Activated naive CD8-positive, alpha-beta T cell treated with anti-CD3 and anti-CD28 coated beads for 36 hours (primary cell): ENCODE measurements around the gene HEATR3. TPM values are rescaled to one million over a fixed set of nuclear protein-coding genes. Genes with fewer than 3 reads are reported as not detected.
"Not testable (repeated sequence)": the region's sequence is repeated elsewhere in the genome, so short reads cannot be mapped to it uniquely, and the experiment has no call there.

Source experiments
- DNase-seq: peaks from one replicate; pipeline ENCODE4 v3.0.0; 2021
- H3K27ac Mint-ChIP-seq: one replicate; pipeline ENCODE4 v1.8.0; 2022; ENCODE audit warnings: mild to moderate bottlenecking, moderate library complexity, mixed read lengths
- H3K27me3 Mint-ChIP-seq: one replicate; pipeline ENCODE4 v1.8.0; 2022; ENCODE audit warnings: mild to moderate bottlenecking, mixed read lengths
- H3K36me3 Mint-ChIP-seq: one replicate; pipeline ENCODE4 v1.8.0; 2021; ENCODE audit warnings: mild to moderate bottlenecking, mixed read lengths
- H3K4me1 Mint-ChIP-seq: one replicate; pipeline ENCODE4 v1.8.0; 2021; ENCODE audit warnings: mixed read lengths
- H3K4me3 Mint-ChIP-seq: one replicate; pipeline ENCODE4 v1.8.0; 2022; ENCODE audit warnings: mild to moderate bottlenecking, moderate library complexity, mixed read lengths
- H3K9me3 Mint-ChIP-seq: one replicate; pipeline ENCODE4 v1.8.0; 2022; ENCODE audit warnings: mixed read lengths
- total RNA-seq, 2 experiments: library from RNA; stranded (reverse); gene quantifications; one replicate each; pipeline ENCODE4 v1.2.3, GENCODE V29; 2021

HEATR3 gene
- total RNA-seq, 2 experiments from 2014 or later = 26.8 to 27.6 TPM

GRCh38 chr16:50103764-50104163 is 38.0 kb downstream of the HEATR3 start:
- Mint-ChIP-seq H3K36me3 (peaks cover 20% of the 10 kb centered on the region), H3K9me3 (no peaks in the 10 kb centered on the region), H3K4me1 (no peaks in the 10 kb centered on the region), H3K27me3 (no peaks in the 10 kb centered on the region), H3K27ac (no peak overlapping the region), H3K4me3 (no peak overlapping the region)
- DNase-seq = no peak

GRCh38 chr16:50114357-50115129 is 48.8 kb downstream of the HEATR3 start:
- no peak overlapping the region for H3K27ac Mint-ChIP-seq
- H3K27me3 Mint-ChIP-seq = no peaks in the 10 kb centered on the region
- H3K4me3 Mint-ChIP-seq = no peak overlapping the region
- DNase-seq = no peak
- H3K36me3 Mint-ChIP-seq = no peaks in the 10 kb centered on the region
- no peaks in the 10 kb centered on the region for H3K4me1 Mint-ChIP-seq
- no peaks in the 10 kb centered on the region for H3K9me3 Mint-ChIP-seq

GRCh38 chr16:50120711-50121110 is 54.9 kb downstream of the HEATR3 start:
- DNase-seq = no peak
- Mint-ChIP-seq H3K36me3 (no peaks in the 10 kb centered on the region), H3K4me1 (peaks cover 14% of the 10 kb centered on the region), H3K4me3 (no peak overlapping the region), H3K27ac (no peak overlapping the region), H3K9me3 (no peaks in the 10 kb centered on the region), H3K27me3 (no peaks in the 10 kb centered on the region)

GRCh38 chr16:50121278-50121677 is 55.5 kb downstream of the HEATR3 start:
- no peaks in the 10 kb centered on the region for H3K36me3 Mint-ChIP-seq
- H3K27me3 Mint-ChIP-seq = no peaks in the 10 kb centered on the region
- H3K4me1 Mint-ChIP-seq = peaks cover 14% of the 10 kb centered on the region
- H3K27ac Mint-ChIP-seq = peak overlapping the region; percentile 79
- DNase-seq = peak; percentile 13
- no peaks in the 10 kb centered on the region for H3K9me3 Mint-ChIP-seq
- peak overlapping the region; percentile 22 for H3K4me3 Mint-ChIP-seq

GRCh38 chr16:50121721-50122445 is 56.1 kb downstream of the HEATR3 start:
- H3K27me3 Mint-ChIP-seq = no peaks in the 10 kb centered on the region
- H3K36me3 Mint-ChIP-seq = no peaks in the 10 kb centered on the region
- peak overlapping the region; percentile 79 for H3K27ac Mint-ChIP-seq
- H3K4me1 Mint-ChIP-seq = peaks cover 14% of the 10 kb centered on the region
- peak; percentile 46 for DNase-seq
- H3K9me3 Mint-ChIP-seq = no peaks in the 10 kb centered on the region
- peak overlapping the region; percentile 22 for H3K4me3 Mint-ChIP-seq

GRCh38 chr16:50123417-50123816 is 57.6 kb downstream of the HEATR3 start:
- DNase-seq = no peak
- H3K4me1 Mint-ChIP-seq = peaks cover 14% of the 10 kb centered on the region
- no peak overlapping the region for H3K27ac Mint-ChIP-seq
- no peaks in the 10 kb centered on the region for H3K9me3 Mint-ChIP-seq
- no peaks in the 10 kb centered on the region for H3K27me3 Mint-ChIP-seq
- no peaks in the 10 kb centered on the region for H3K36me3 Mint-ChIP-seq
- no peak overlapping the region for H3K4me3 Mint-ChIP-seq

GRCh38 chr16:50124769-50125168 is 59.0 kb downstream of the HEATR3 start:
- no peak overlapping the region for H3K4me3 Mint-ChIP-seq
- H3K27me3 Mint-ChIP-seq = no peaks in the 10 kb centered on the region
- no peaks in the 10 kb centered on the region for H3K9me3 Mint-ChIP-seq
- DNase-seq = no peak
- no peak overlapping the region for H3K27ac Mint-ChIP-seq
- H3K36me3 Mint-ChIP-seq = no peaks in the 10 kb centered on the region
- peaks cover 14% of the 10 kb centered on the region for H3K4me1 Mint-ChIP-seq

GRCh38 chr16:50126183-50126582 is 60.4 kb downstream of the HEATR3 start:
- H3K27me3 Mint-ChIP-seq = no peaks in the 10 kb centered on the region
- no peaks in the 10 kb centered on the region for H3K36me3 Mint-ChIP-seq
- H3K27ac Mint-ChIP-seq = no peak overlapping the region
- H3K4me3 Mint-ChIP-seq = no peak overlapping the region
- DNase-seq = no peak
- H3K9me3 Mint-ChIP-seq = no peaks in the 10 kb centered on the region
- H3K4me1 Mint-ChIP-seq = peaks cover 12% of the 10 kb centered on the region

- not testable (repeated sequence) for DNase-seq, H3K27ac Mint-ChIP-seq, H3K27me3 Mint-ChIP-seq, H3K9me3 Mint-ChIP-seq, H3K4me3 Mint-ChIP-seq, H3K36me3 Mint-ChIP-seq, H3K4me1 Mint-ChIP-seq
Measured at GRCh38 chr16:50132571-50132970, 66.8 kb downstream of the HEATR3 start.

- Mint-ChIP-seq H3K36me3 (no peaks in the 10 kb centered on the region), H3K27ac (no peak overlapping the region), H3K27me3 (no peaks in the 10 kb centered on the region), H3K4me1 (no peaks in the 10 kb centered on the region), H3K4me3 (no peak overlapping the region), H3K9me3 (no peaks in the 10 kb centered on the region)
- no peak for DNase-seq
Measured at GRCh38 chr16:50133214-50133613, 67.4 kb downstream of the HEATR3 start.

- Mint-ChIP-seq H3K36me3 (no peaks in the 10 kb centered on the region), H3K9me3 (no peaks in the 10 kb centered on the region), H3K27me3 (no peaks in the 10 kb centered on the region), H3K4me3 (no peak overlapping the region), H3K27ac (no peak overlapping the region), H3K4me1 (no peaks in the 10 kb centered on the region)
- no peak for DNase-seq
Measured at GRCh38 chr16:50136399-50136798, 70.6 kb downstream of the HEATR3 start.

GRCh38 chr16:50137268-50137667 is 71.5 kb downstream of the HEATR3 start:
- Mint-ChIP-seq H3K9me3 (no peaks in the 10 kb centered on the region), H3K27me3 (no peaks in the 10 kb centered on the region), H3K4me1 (no peaks in the 10 kb centered on the region), H3K36me3 (no peaks in the 10 kb centered on the region), H3K27ac (no peak overlapping the region), H3K4me3 (no peak overlapping the region)
- no peak for DNase-seq

GRCh38 chr16:50139580-50139979 is 73.8 kb downstream of the HEATR3 start:
- no peaks in the 10 kb centered on the region for H3K4me1 Mint-ChIP-seq
- no peaks in the 10 kb centered on the region for H3K9me3 Mint-ChIP-seq

GRCh38 chr16:50144211-50144610 is 78.4 kb downstream of the HEATR3 start:
- H3K9me3 Mint-ChIP-seq = no peaks in the 10 kb centered on the region
- H3K27ac Mint-ChIP-seq = no peak overlapping the region
- no peaks in the 10 kb centered on the region for H3K36me3 Mint-ChIP-seq
- H3K4me3 Mint-ChIP-seq = no peak overlapping the region
- no peaks in the 10 kb centered on the region for H3K4me1 Mint-ChIP-seq
- no peaks in the 10 kb centered on the region for H3K27me3 Mint-ChIP-seq
- no peak for DNase-seq

More at GRCh38 chr16:50139580-50139979, 73.8 kb downstream of the HEATR3 start:
- no peak for DNase-seq
- Mint-ChIP-seq H3K27ac (no peak overlapping the region), H3K4me3 (no peak overlapping the region), H3K36me3 (no peaks in the 10 kb centered on the region), H3K27me3 (no peaks in the 10 kb centered on the region)

- no peaks in the 10 kb centered on the region for H3K9me3 Mint-ChIP-seq
- peaks cover 2% of the 10 kb centered on the region for H3K4me1 Mint-ChIP-seq
- no peaks in the 10 kb centered on the region for H3K36me3 Mint-ChIP-seq
- no peaks in the 10 kb centered on the region for H3K27me3 Mint-ChIP-seq
- no peak for DNase-seq
- H3K4me3 Mint-ChIP-seq = no peak overlapping the region
- H3K27ac Mint-ChIP-seq = no peak overlapping the region
Measured at GRCh38 chr16:50146479-50147435, 81.0 kb downstream of the HEATR3 start.
